Fibroblast of pulmonary artery (primary cell): ENCODE measurements around the gene VASH1.

Source experiments
- DNase-seq: peaks from one replicate; pipeline ENCODE4 v3.0.0-alpha.2; 2010; ENCODE audit warnings: low read depth
- H3K4me3 ChIP-seq: replicated peaks from 2 replicates; pipeline ENCODE4 v1.5.1; 2011; ENCODE audit warnings: low read depth, mild to moderate bottlenecking, control low read depth, low read length, moderate library complexity
- CTCF ChIP-seq: IDR thresholded peaks from 2 replicates; pipeline ENCODE4 v1.5.1; 2011; ENCODE audit warnings: mild to moderate bottlenecking, control low read depth, low read length, inconsistent platforms; ENCODE audit errors: missing control alignments

VASH1 gene

GRCh38 chr14:76776428-76777251, 15.4 kb downstream of the VASH1 start:
- DNase-seq: no peak
- no peak overlapping the region for H3K4me3 ChIP-seq
- TF ChIP-seq CTCF: no peak

GRCh38 chr14:76777721-76778120, 16.5 kb downstream of the VASH1 start:
- H3K4me3 ChIP-seq: no peak overlapping the region
- TF ChIP-seq CTCF: no peak
- no peak for DNase-seq

- TF ChIP-seq CTCF: no peak
- no peak for DNase-seq
- no peak overlapping the region for H3K4me3 ChIP-seq
These were observed 17.4 kb downstream of the VASH1 start for GRCh38 chr14:76778546-76779215.

- H3K4me3 ChIP-seq: no peak overlapping the region
- TF ChIP-seq CTCF: no peak
- no peak for DNase-seq
These were observed 18.2 kb downstream of the VASH1 start for GRCh38 chr14:76779221-76780057.

- TF ChIP-seq CTCF: no peak
- no peak for DNase-seq
- H3K4me3 ChIP-seq: no peak overlapping the region
These were observed 18.7 kb downstream of the VASH1 start for GRCh38 chr14:76780058-76780345.

- TF ChIP-seq CTCF: no peak
- no peak for DNase-seq
- no peak overlapping the region for H3K4me3 ChIP-seq
These were observed 19.1 kb downstream of the VASH1 start for GRCh38 chr14:76780360-76780759.
